Vagina (tissue), 2 donors: ENCODE measurements around the gene TRIM37.

Experiments
- POLR2A ChIP-seq, 2 donors: fragments of 450-650 bp; IDR thresholded peaks; one replicate each; pipeline ENCODE4 v1.6.1; 2017; ENCODE audit warnings: antibody characterized with exemption in 2 of 2, mild to moderate bottlenecking in 2 of 2, moderate library complexity in 2 of 2
- TF ChIP-seq, protein P1 (sequence below), 3 experiments: fragments of 450-650 bp in 2 of 3; fragments of 200-600 bp in 1 of 3; sonication (generic) in 1 of 3; IDR thresholded peaks; one replicate each; pipeline ENCODE4 v1.5.1; 2017 to 2019; ENCODE audit warnings: antibody characterized with exemption in 3 of 3, mild to moderate bottlenecking in 2 of 3, moderate library complexity in 2 of 3

DNA sequence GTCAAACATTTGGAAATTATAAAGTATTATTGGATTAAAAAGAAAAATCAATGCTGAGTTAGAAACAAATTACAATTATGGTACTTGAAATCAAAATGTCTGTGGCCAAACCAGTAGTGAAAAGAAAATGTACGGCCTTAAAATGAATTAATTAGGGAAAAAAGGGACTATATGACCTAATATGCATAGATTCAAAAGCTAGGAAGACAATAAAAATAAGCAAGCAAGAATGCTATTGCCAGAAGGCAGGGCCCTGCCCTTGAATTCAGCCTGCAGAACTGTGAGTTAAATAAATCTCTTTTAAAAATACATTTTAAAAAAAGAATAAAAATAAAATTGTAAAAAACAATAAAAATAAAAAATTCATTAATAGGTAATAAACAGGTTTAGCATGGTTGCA lies 88.7 kb downstream of the TRIM37 start:
- TF ChIP-seq, protein P1, sequence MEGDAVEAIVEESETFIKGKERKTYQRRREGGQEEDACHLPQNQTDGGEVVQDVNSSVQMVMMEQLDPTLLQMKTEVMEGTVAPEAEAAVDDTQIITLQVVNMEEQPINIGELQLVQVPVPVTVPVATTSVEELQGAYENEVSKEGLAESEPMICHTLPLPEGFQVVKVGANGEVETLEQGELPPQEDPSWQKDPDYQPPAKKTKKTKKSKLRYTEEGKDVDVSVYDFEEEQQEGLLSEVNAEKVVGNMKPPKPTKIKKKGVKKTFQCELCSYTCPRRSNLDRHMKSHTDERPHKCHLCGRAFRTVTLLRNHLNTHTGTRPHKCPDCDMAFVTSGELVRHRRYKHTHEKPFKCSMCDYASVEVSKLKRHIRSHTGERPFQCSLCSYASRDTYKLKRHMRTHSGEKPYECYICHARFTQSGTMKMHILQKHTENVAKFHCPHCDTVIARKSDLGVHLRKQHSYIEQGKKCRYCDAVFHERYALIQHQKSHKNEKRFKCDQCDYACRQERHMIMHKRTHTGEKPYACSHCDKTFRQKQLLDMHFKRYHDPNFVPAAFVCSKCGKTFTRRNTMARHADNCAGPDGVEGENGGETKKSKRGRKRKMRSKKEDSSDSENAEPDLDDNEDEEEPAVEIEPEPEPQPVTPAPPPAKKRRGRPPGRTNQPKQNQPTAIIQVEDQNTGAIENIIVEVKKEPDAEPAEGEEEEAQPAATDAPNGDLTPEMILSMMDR (IDR thresholded peaks at IDR 0.05): no peak
- no peak for TF ChIP-seq POLR2A (IDR thresholded peaks at IDR 0.05)
